ENCODE measurements around the gene SKAP2.

Gene SKAP2

GRCh38 chr7:26704036-26704435, 160.4 kb downstream of the SKAP2 start:
- Mint-ChIP-seq H3K36me3 (no peaks in the 10 kb centered on the region), H3K9me3 (no peaks in the 10 kb centered on the region), H3K4me3 (no peak overlapping the region), H3K27me3 (peaks cover 3% of the 10 kb centered on the region), H3K27ac (no peak overlapping the region), H3K4me1 (no peaks in the 10 kb centered on the region)
- CTCF ChIA-PET = no interaction called here
- DNase-seq = no peak

GRCh38 chr7:26700893-26701292, 163.5 kb downstream of the SKAP2 start:
- no peak overlapping the region for H3K27ac Mint-ChIP-seq
- no peaks in the 10 kb centered on the region for H3K36me3 Mint-ChIP-seq
- CTCF ChIA-PET = no interaction called here

GRCh38 chr7:26700386-26700785, 164.0 kb downstream of the SKAP2 start:
- CTCF ChIA-PET = no interaction called here
- DNase-seq = no peak
- H3K4me3 Mint-ChIP-seq = no peak overlapping the region
- no peak overlapping the region for H3K27ac Mint-ChIP-seq
- peaks cover 11% of the 10 kb centered on the region for H3K27me3 Mint-ChIP-seq
- H3K9me3 Mint-ChIP-seq = no peaks in the 10 kb centered on the region
- no peaks in the 10 kb centered on the region for H3K4me1 Mint-ChIP-seq
- H3K36me3 Mint-ChIP-seq = no peaks in the 10 kb centered on the region

More at GRCh38 chr7:26700893-26701292, 163.5 kb downstream of the SKAP2 start:
- DNase-seq = no peak
- no peaks in the 10 kb centered on the region for H3K9me3 Mint-ChIP-seq
- H3K4me1 Mint-ChIP-seq = no peaks in the 10 kb centered on the region
- H3K27me3 Mint-ChIP-seq = peaks cover 7% of the 10 kb centered on the region
- H3K4me3 Mint-ChIP-seq = no peak overlapping the region

GRCh38 chr7:26699766-26700165, 164.6 kb downstream of the SKAP2 start:
- CTCF ChIA-PET = no interaction called here
- Mint-ChIP-seq H3K27ac (no peak overlapping the region), H3K4me1 (no peaks in the 10 kb centered on the region), H3K4me3 (no peak overlapping the region), H3K9me3 (no peaks in the 10 kb centered on the region), H3K36me3 (no peaks in the 10 kb centered on the region), H3K27me3 (peaks cover 11% of the 10 kb centered on the region)
- DNase-seq = no peak

- no peak overlapping the region for H3K27ac Mint-ChIP-seq
- CTCF ChIA-PET = interaction anchor here (1.8 kb wide), 1 partner anchor 12 kb away, joined by 9 read pairs; no protein-coding TSS in a partner anchor
- H3K4me3 Mint-ChIP-seq = no peak overlapping the region
- H3K4me1 Mint-ChIP-seq = no peaks in the 10 kb centered on the region
- H3K36me3 Mint-ChIP-seq = no peaks in the 10 kb centered on the region
- H3K9me3 Mint-ChIP-seq = no peaks in the 10 kb centered on the region
- H3K27me3 Mint-ChIP-seq = peaks cover 11% of the 10 kb centered on the region
- DNase-seq = no peak
Measured at GRCh38 chr7:26698806-26699205, 165.6 kb downstream of the SKAP2 start.

GRCh38 chr7:26698194-26698593, 166.2 kb downstream of the SKAP2 start:
- DNase-seq = no peak
- Mint-ChIP-seq H3K27me3 (peaks cover 11% of the 10 kb centered on the region), H3K4me3 (no peak overlapping the region), H3K9me3 (no peaks in the 10 kb centered on the region), H3K36me3 (no peaks in the 10 kb centered on the region), H3K4me1 (no peaks in the 10 kb centered on the region), H3K27ac (no peak overlapping the region)
- CTCF ChIA-PET = interaction anchor here (1.1 to 1.8 kb wide), 2 partner anchors 11 to 16 kb away, joined by 3 to 9 read pairs; no protein-coding TSS in a partner anchor

- peaks cover 14% of the 10 kb centered on the region for H3K27me3 Mint-ChIP-seq
- CTCF ChIA-PET = interaction anchor here (1.1 kb wide), 1 partner anchor 15 kb away, joined by 3 read pairs; no protein-coding TSS in a partner anchor
Measured at GRCh38 chr7:26696978-26697377, 167.4 kb downstream of the SKAP2 start.

GRCh38 chr7:26696161-26696560, 168.2 kb downstream of the SKAP2 start:
- Mint-ChIP-seq H3K9me3 (no peaks in the 10 kb centered on the region), H3K27me3 (peaks cover 19% of the 10 kb centered on the region), H3K36me3 (no peaks in the 10 kb centered on the region), H3K27ac (no peak overlapping the region), H3K4me3 (no peak overlapping the region), H3K4me1 (no peaks in the 10 kb centered on the region)
- CTCF ChIA-PET = no interaction called here
- DNase-seq = no peak

More at GRCh38 chr7:26696978-26697377, 167.4 kb downstream of the SKAP2 start:
- H3K9me3 Mint-ChIP-seq = no peaks in the 10 kb centered on the region
- no peak for DNase-seq
- no peaks in the 10 kb centered on the region for H3K36me3 Mint-ChIP-seq
- no peak overlapping the region for H3K27ac Mint-ChIP-seq
- no peak overlapping the region for H3K4me3 Mint-ChIP-seq
- no peaks in the 10 kb centered on the region for H3K4me1 Mint-ChIP-seq

- Mint-ChIP-seq H3K27ac (no peak overlapping the region), H3K4me3 (no peak overlapping the region), H3K36me3 (no peaks in the 10 kb centered on the region), H3K27me3 (peaks cover 19% of the 10 kb centered on the region), H3K9me3 (no peaks in the 10 kb centered on the region), H3K4me1 (no peaks in the 10 kb centered on the region)
- no peak for DNase-seq
- CTCF ChIA-PET = interaction anchor here (1.4 kb wide), 1 partner anchor 13 kb away, joined by 5 read pairs; no protein-coding TSS in a partner anchor
Measured at GRCh38 chr7:26694713-26695112, 169.7 kb downstream of the SKAP2 start.

GRCh38 chr7:26694141-26694540, 170.2 kb downstream of the SKAP2 start:
- Mint-ChIP-seq H3K27ac (no peak overlapping the region), H3K4me1 (no peaks in the 10 kb centered on the region), H3K9me3 (no peaks in the 10 kb centered on the region), H3K27me3 (peaks cover 19% of the 10 kb centered on the region), H3K4me3 (no peak overlapping the region), H3K36me3 (no peaks in the 10 kb centered on the region)
- no peak for DNase-seq
- CTCF ChIA-PET = interaction anchor here (1.4 to 3.1 kb wide), 2 partner anchors 12 kb away, joined by 5 to 13 read pairs; no protein-coding TSS in a partner anchor

GRCh38 chr7:26691886-26692285, 172.5 kb downstream of the SKAP2 start:
- no peaks in the 10 kb centered on the region for H3K36me3 Mint-ChIP-seq
- H3K27ac Mint-ChIP-seq = no peak overlapping the region
- no peaks in the 10 kb centered on the region for H3K4me1 Mint-ChIP-seq
- H3K27me3 Mint-ChIP-seq = peaks cover 16% of the 10 kb centered on the region
- DNase-seq = no peak
- H3K4me3 Mint-ChIP-seq = no peak overlapping the region
- H3K9me3 Mint-ChIP-seq = no peaks in the 10 kb centered on the region
- CTCF ChIA-PET = interaction anchor here (3.1 kb wide), 1 partner anchor 10 kb away, joined by 13 read pairs; no protein-coding TSS in a partner anchor

- Mint-ChIP-seq H3K27ac (no peak overlapping the region), H3K27me3 (peaks cover 16% of the 10 kb centered on the region), H3K4me1 (no peaks in the 10 kb centered on the region), H3K4me3 (no peak overlapping the region), H3K9me3 (no peaks in the 10 kb centered on the region), H3K36me3 (no peaks in the 10 kb centered on the region)
- no peak for DNase-seq
- CTCF ChIA-PET = interaction anchor here (3.1 kb wide), 1 partner anchor 9 kb away, joined by 13 read pairs; no protein-coding TSS in a partner anchor
Measured at GRCh38 chr7:26691406-26691805, 173.0 kb downstream of the SKAP2 start.

- peaks cover 12% of the 10 kb centered on the region for H3K27me3 Mint-ChIP-seq
- no peaks in the 10 kb centered on the region for H3K9me3 Mint-ChIP-seq
- H3K4me1 Mint-ChIP-seq = no peaks in the 10 kb centered on the region
- H3K36me3 Mint-ChIP-seq = no peaks in the 10 kb centered on the region
- no peak overlapping the region for H3K27ac Mint-ChIP-seq
- H3K4me3 Mint-ChIP-seq = no peak overlapping the region
- CTCF ChIA-PET = interaction anchor here (0.6 to 1.5 kb wide), 3 partner anchors 9 to 471 kb away, joined by 5 read pairs; no protein-coding TSS in a partner anchor
- DNase-seq = no peak
Measured at GRCh38 chr7:26690135-26690805, 174.1 kb downstream of the SKAP2 start.

- DNase-seq = no peak
- Mint-ChIP-seq H3K27me3 (peaks cover 12% of the 10 kb centered on the region), H3K4me1 (no peaks in the 10 kb centered on the region), H3K9me3 (no peaks in the 10 kb centered on the region), H3K36me3 (no peaks in the 10 kb centered on the region), H3K27ac (no peak overlapping the region), H3K4me3 (no peak overlapping the region)
- CTCF ChIA-PET = interaction anchor here (1.3 to 1.5 kb wide), 3 partner anchors 8 to 507 kb away, joined by 3 to 5 read pairs (median 5); no protein-coding TSS in a partner anchor
Measured at GRCh38 chr7:26688936-26689506, 175.4 kb downstream of the SKAP2 start.

GRCh38 chr7:26688388-26688787, 176.0 kb downstream of the SKAP2 start:
- Mint-ChIP-seq H3K36me3 (no peaks in the 10 kb centered on the region), H3K27ac (no peak overlapping the region), H3K4me1 (no peaks in the 10 kb centered on the region), H3K4me3 (no peak overlapping the region), H3K27me3 (peaks cover 12% of the 10 kb centered on the region), H3K9me3 (no peaks in the 10 kb centered on the region)
- CTCF ChIA-PET = interaction anchor here (1.3 kb wide), 1 partner anchor 507 kb away, joined by 3 read pairs; no protein-coding TSS in a partner anchor
- no peak for DNase-seq

Measured in activated naive CD4-positive, alpha-beta T cell treated with anti-CD3 and anti-CD28 coated beads, Interleukin-2, amount 10 ng/mL, durations not matched to agents 7 days and 5 days (primary cell).